WTC11 (cell line): ENCODE results near the gene HLA-DPB1. TPM values are rescaled to one million over a fixed set of nuclear protein-coding genes. Genes with fewer than 3 reads are reported as not detected.

ENCODE experiments used
- ATAC-seq: fragments of 200-7000 bp; cut with Tn5 transposase; 2 replicates; pipeline ENCODE4 v1.10.0; 2021; ENCODE audit warnings: mild to moderate bottlenecking, moderate library complexity
- CTCF ChIA-PET: fragments of 300-600 bp; sonication (Branson Sonifier 250); formaldehyde crosslinking; loops from one replicate; lab custom pipeline; 2021; ENCODE audit warnings: antibody characterized with exemption; lab: Charles Lee
- POLR2A ChIA-PET: fragments of 350-600 bp; sonication (Branson Sonifier 250); formaldehyde crosslinking; loops from one replicate; lab custom pipeline; 2021; ENCODE audit warnings: antibody characterized with exemption; lab: Charles Lee
- DNase-seq: peaks from one replicate; pipeline ENCODE4 v3.0.0; 2021; ENCODE audit warnings: low spot score
- H3K27ac Mint-ChIP-seq: 2 replicates; pipeline ENCODE4 v1.8.0; 2021; ENCODE audit warnings: mixed read lengths
- H3K27me3 Mint-ChIP-seq: 2 replicates; pipeline ENCODE4 v1.8.0; 2021; ENCODE audit warnings: low read depth, mild to moderate bottlenecking, moderate library complexity, mixed read lengths
- H3K36me3 Mint-ChIP-seq: 2 replicates; pipeline ENCODE4 v1.8.0; 2021; ENCODE audit warnings: mixed read lengths
- H3K4me1 Mint-ChIP-seq: 2 replicates; pipeline ENCODE4 v1.8.0; 2022; ENCODE audit warnings: mixed read lengths
- H3K4me3 Mint-ChIP-seq: 2 replicates; pipeline ENCODE4 v1.8.0; 2021; ENCODE audit warnings: mild to moderate bottlenecking, moderate library complexity, mixed read lengths
- H3K9me3 Mint-ChIP-seq: 2 replicates; pipeline ENCODE4 v1.8.0; 2021; ENCODE audit warnings: mixed read lengths
- AR ChIP-seq: fragments of 250-450 bp; sonication (Bioruptor Pico); IDR thresholded peaks from 2 replicates; pipeline ENCODE4 v1.9.0; 2021; ENCODE audit warnings: mild to moderate bottlenecking
- CREM ChIP-seq: sonication (generic); formaldehyde crosslinking; IDR thresholded peaks from 2 replicates; pipeline ENCODE4 v1.8.1; 2022; ENCODE audit warnings: mild to moderate bottlenecking, missing genetic modification reagents, moderate library complexity
- FOXK1 ChIP-seq: sonication (generic); formaldehyde crosslinking; IDR thresholded peaks from 2 replicates; pipeline ENCODE4 v1.8.0; 2022; ENCODE audit warnings: mild to moderate bottlenecking, moderate library complexity, missing genetic modification reagents
- FOXP1 ChIP-seq: sonication (generic); formaldehyde crosslinking; IDR thresholded peaks from 2 replicates; pipeline ENCODE4 v1.8.0; 2022; ENCODE audit warnings: missing genetic modification reagents, mild to moderate bottlenecking, moderate library complexity, borderline replicate concordance
- GABPB1 ChIP-seq: sonication (generic); formaldehyde crosslinking; IDR thresholded peaks from 2 replicates; pipeline ENCODE4 v1.8.1; 2023; ENCODE audit warnings: mild to moderate bottlenecking, missing genetic modification reagents
- IRF2 ChIP-seq: sonication (generic); formaldehyde crosslinking; IDR thresholded peaks from 2 replicates; pipeline ENCODE4 v1.8.0; 2022; ENCODE audit warnings: low read depth, missing genetic modification reagents, borderline replicate concordance
- NFE2L1 ChIP-seq: sonication (generic); formaldehyde crosslinking; IDR thresholded peaks from 2 replicates; pipeline ENCODE4 v1.8.1; 2023; ENCODE audit warnings: missing genetic modification reagents
- NFYB ChIP-seq: sonication (generic); formaldehyde crosslinking; conservative IDR thresholded peaks from 2 replicates; pipeline ENCODE4 v1.8.0; 2022; ENCODE audit warnings: low read depth, missing genetic modification reagents
- NR3C1 ChIP-seq: sonication (generic); formaldehyde crosslinking; conservative IDR thresholded peaks from 2 replicates; pipeline ENCODE4 v1.8.1; 2023; ENCODE audit warnings: low read depth, mild to moderate bottlenecking, missing genetic modification reagents
- OVOL2 ChIP-seq: fragments of 250-450 bp; sonication (Bioruptor Pico); IDR thresholded peaks from 2 replicates; pipeline ENCODE4 v1.9.0; 2021; ENCODE audit warnings: mild to moderate bottlenecking, borderline replicate concordance
- ZBTB21 ChIP-seq: sonication (generic); formaldehyde crosslinking; IDR thresholded peaks from 2 replicates; pipeline ENCODE4 v1.8.1; 2023; ENCODE audit warnings: mild to moderate bottlenecking, missing genetic modification reagents, borderline replicate concordance
- ZNF232 ChIP-seq: sonication (generic); formaldehyde crosslinking; IDR thresholded peaks from 2 replicates; pipeline ENCODE4 v1.8.0; 2022; ENCODE audit warnings: mild to moderate bottlenecking, missing genetic modification reagents
- ZNF263 ChIP-seq: sonication (generic); formaldehyde crosslinking; IDR thresholded peaks from 2 replicates; pipeline ENCODE4 v1.8.1; 2022; ENCODE audit warnings: low read depth, mild to moderate bottlenecking, moderate library complexity, missing genetic modification reagents
- ZNF423 ChIP-seq: fragments of 250-450 bp; sonication (Bioruptor Pico); IDR thresholded peaks from 2 replicates; pipeline ENCODE4 v2.1.2; 2022; ENCODE audit warnings: mild to moderate bottlenecking, moderate library complexity
- total RNA-seq: library from RNA; stranded (reverse); gene quantifications from 3 replicates; pipeline ENCODE4 v1.2.3, GENCODE V29; 2021
- TF ChIP-seq, protein P1 (sequence below): sonication (generic); formaldehyde crosslinking; IDR thresholded peaks from 2 replicates; pipeline ENCODE4 v1.8.1; 2022; ENCODE audit warnings: mild to moderate bottlenecking, moderate library complexity, missing genetic modification reagents
- TF ChIP-seq, protein P2 (sequence below): sonication (generic); formaldehyde crosslinking; IDR thresholded peaks from 2 replicates; pipeline ENCODE4 v1.8.1; 2023; ENCODE audit warnings: mild to moderate bottlenecking, missing genetic modification reagents

HLA-DPB1 gene
- total RNA-seq, 1 experiment from 2014 or later: 18.0 TPM

DNA sequence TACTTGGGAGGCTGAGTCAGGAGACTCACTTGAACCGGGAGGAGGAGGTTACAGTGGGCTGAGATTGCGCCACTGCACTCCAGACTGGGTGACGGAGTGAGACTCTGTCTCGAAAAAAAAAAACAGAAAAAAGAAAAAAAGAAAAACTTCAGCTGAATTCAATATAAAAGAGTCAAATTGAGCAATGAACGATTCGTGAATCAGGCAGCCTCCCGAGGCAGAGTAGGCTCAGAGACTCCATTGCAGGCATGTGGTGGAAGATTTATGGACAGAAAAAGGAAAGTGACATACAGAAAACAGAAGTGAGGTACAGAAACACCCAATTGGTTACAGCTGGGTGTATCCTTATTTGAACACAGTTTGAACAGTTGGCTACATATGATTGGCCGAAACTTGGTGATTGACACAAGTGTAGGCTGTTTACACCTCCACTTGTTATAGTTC is 56.3 kb downstream of the HLA-DPB1 start:
- no peak overlapping the region for H3K27ac Mint-ChIP-seq
- POLR2A ChIA-PET: no interaction called here
- TF ChIP-seq, protein P1, sequence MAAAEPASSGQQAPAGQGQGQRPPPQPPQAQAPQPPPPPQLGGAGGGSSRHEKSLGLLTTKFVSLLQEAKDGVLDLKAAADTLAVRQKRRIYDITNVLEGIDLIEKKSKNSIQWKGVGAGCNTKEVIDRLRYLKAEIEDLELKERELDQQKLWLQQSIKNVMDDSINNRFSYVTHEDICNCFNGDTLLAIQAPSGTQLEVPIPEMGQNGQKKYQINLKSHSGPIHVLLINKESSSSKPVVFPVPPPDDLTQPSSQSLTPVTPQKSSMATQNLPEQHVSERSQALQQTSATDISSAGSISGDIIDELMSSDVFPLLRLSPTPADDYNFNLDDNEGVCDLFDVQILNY (CRISPR knock-in tag): no peak
- TF ChIP-seq FOXK1 (no peak), FOXP1 (no peak), NFE2L1 (CRISPR knock-in tag) (no peak), ZBTB21 (CRISPR knock-in tag) (no peak), NFYB (CRISPR knock-in tag) (no peak), AR (CRISPR knock-in tag) (no peak), GABPB1 (CRISPR knock-in tag) (no peak)
- TF ChIP-seq, protein P2, sequence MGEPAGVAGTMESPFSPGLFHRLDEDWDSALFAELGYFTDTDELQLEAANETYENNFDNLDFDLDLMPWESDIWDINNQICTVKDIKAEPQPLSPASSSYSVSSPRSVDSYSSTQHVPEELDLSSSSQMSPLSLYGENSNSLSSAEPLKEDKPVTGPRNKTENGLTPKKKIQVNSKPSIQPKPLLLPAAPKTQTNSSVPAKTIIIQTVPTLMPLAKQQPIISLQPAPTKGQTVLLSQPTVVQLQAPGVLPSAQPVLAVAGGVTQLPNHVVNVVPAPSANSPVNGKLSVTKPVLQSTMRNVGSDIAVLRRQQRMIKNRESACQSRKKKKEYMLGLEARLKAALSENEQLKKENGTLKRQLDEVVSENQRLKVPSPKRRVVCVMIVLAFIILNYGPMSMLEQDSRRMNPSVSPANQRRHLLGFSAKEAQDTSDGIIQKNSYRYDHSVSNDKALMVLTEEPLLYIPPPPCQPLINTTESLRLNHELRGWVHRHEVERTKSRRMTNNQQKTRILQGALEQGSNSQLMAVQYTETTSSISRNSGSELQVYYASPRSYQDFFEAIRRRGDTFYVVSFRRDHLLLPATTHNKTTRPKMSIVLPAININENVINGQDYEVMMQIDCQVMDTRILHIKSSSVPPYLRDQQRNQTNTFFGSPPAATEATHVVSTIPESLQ (CRISPR knock-in tag): no peak
- peaks cover 2% of the 10 kb centered on the region; the same call in 1 of the 2 replicates for H3K4me1 Mint-ChIP-seq
- ATAC-seq: no peak
- H3K4me3 Mint-ChIP-seq: no peak overlapping the region
- no peaks in the 10 kb centered on the region for H3K9me3 Mint-ChIP-seq
- no peaks in the 10 kb centered on the region for H3K27me3 Mint-ChIP-seq
- CTCF ChIA-PET: no interaction called here
- no peak for DNase-seq
- H3K36me3 Mint-ChIP-seq: peaks cover 60% of the 10 kb centered on the region

DNA sequence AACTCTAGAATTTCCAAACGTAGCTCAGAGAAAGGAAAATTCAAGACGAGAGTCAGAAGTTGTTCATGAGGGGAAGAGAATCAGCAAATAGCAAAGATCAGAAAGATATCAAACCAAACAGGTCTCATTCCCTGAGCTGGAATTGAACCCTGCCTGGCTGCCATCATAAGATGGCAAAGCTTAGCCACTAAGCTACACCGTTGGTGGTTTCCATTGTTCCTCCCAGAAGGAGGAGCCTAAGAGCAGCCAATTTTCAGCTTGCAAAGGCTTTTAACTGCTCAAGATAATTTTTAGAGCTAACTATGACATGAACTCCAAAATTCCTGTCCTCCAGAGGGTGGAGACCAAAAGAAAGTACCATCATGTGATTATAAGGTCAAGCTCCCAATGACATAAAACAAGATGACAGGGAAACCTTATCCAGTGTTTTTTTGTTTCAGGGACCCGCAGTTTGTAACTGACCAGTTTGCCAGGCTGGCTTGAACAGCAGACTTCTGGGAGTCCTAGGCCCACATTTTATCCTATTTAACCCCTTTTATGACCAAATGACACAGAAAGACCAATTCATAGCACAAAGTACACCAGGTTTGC is 60.6 kb downstream of the HLA-DPB1 start:
- Mint-ChIP-seq H3K27me3 (no peaks in the 10 kb centered on the region), H3K36me3 (peaks cover 31% of the 10 kb centered on the region), H3K9me3 (no peaks in the 10 kb centered on the region), H3K27ac (peak overlapping the region; percentile 82; the same call in 1 of the 2 replicates), H3K4me3 (no peak overlapping the region), H3K4me1 (peaks cover 2% of the 10 kb centered on the region; the same call in 1 of the 2 replicates)
- DNase-seq (no peak), ATAC-seq (no peak)
- POLR2A ChIA-PET: interaction anchor here (0.6 kb wide), 1 partner anchor 200 kb away, joined by 6 read pairs; no protein-coding TSS in a partner anchor
- TF ChIP-seq CREM (no peak), ZNF263 (CRISPR knock-in tag) (no peak), IRF2 (CRISPR knock-in tag) (no peak), ZNF232 (CRISPR knock-in tag) (no peak), NR3C1 (CRISPR knock-in tag) (no peak), ZNF423 (no peak), OVOL2 (CRISPR knock-in tag) (no peak)
- CTCF ChIA-PET: interaction anchor here (0.8 to 3.4 kb wide), 9 partner anchors 11 to 112 kb away, joined by 3 to 45 read pairs (median 4); no protein-coding TSS in a partner anchor

Other genes with a start within 250 kb of the HLA-DPB1 start
- gene TAP2, start 237.3 kb upstream of the HLA-DPB1 start, total RNA-seq: 14.7 to 23.0 TPM (median 16.5 TPM) in 3 replicates
- gene PSMB8, start 231.9 kb upstream of the HLA-DPB1 start, total RNA-seq: 13.8 to 22.0 TPM (median 19.4 TPM) in 3 replicates
- 13.6 to 15.9 TPM (median 15.7 TPM) in 3 replicates for gene TAP1, start 222.3 kb upstream of the HLA-DPB1 start, total RNA-seq
- 1.8 to 4.3 TPM (median 4.0 TPM) in 3 replicates for gene PSMB9, start 221.8 kb upstream of the HLA-DPB1 start, total RNA-seq
- 1.1 to 2.7 TPM (median 2.3 TPM) in 3 replicates for gene HLA-DMB, start 135.0 kb upstream of the HLA-DPB1 start, total RNA-seq
- 6.0 to 9.3 TPM (median 6.6 TPM) in 3 replicates for gene HLA-DMA, start 122.9 kb upstream of the HLA-DPB1 start, total RNA-seq
- gene BRD2, start 107.4 kb upstream of the HLA-DPB1 start, total RNA-seq: 206 to 222 TPM (median 214 TPM) in 3 replicates
- 13.6 to 24.6 TPM (median 24.4 TPM) in 3 replicates for gene HLA-DOA, start 66.4 kb upstream of the HLA-DPB1 start, total RNA-seq
- 4.4 to 5.4 TPM (median 4.9 TPM) in 3 replicates for gene HLA-DPA1, start 2.3 kb upstream of the HLA-DPB1 start, total RNA-seq
- gene COL11A2, start 116.5 kb downstream of the HLA-DPB1 start, total RNA-seq: 3.0 to 4.4 TPM (median 3.7 TPM) in 3 replicates
- gene RXRB, start 124.7 kb downstream of the HLA-DPB1 start, total RNA-seq: 21.5 to 24.5 TPM (median 23.3 TPM) in 3 replicates
- gene SLC39A7, start 124.9 kb downstream of the HLA-DPB1 start, total RNA-seq: 131 to 163 TPM (median 134 TPM) in 3 replicates
- 7.3 to 8.1 TPM (median 7.7 TPM) in 3 replicates for gene HSD17B8, start 128.7 kb downstream of the HLA-DPB1 start, total RNA-seq
- 26.6 to 30.2 TPM (median 27.8 TPM) in 3 replicates for gene RING1, start 132.5 kb downstream of the HLA-DPB1 start, total RNA-seq
- gene VPS52, start 195.9 kb downstream of the HLA-DPB1 start, total RNA-seq: 43.0 to 46.8 TPM (median 43.1 TPM) in 3 replicates
- gene RPS18, start 196.1 kb downstream of the HLA-DPB1 start, total RNA-seq: 2,857 to 3,321 TPM (median 3,240 TPM) in 3 replicates
- 3.2 to 5.0 TPM (median 4.1 TPM) in 3 replicates for gene B3GALT4, start 201.1 kb downstream of the HLA-DPB1 start, total RNA-seq
- 72.0 to 94.5 TPM (median 72.4 TPM) in 3 replicates for gene WDR46, start 213.2 kb downstream of the HLA-DPB1 start, total RNA-seq
- 83.3 to 95.7 TPM (median 85.6 TPM) in 3 replicates for gene PFDN6, start 213.6 kb downstream of the HLA-DPB1 start, total RNA-seq
- 72.6 to 79.7 TPM (median 77.1 TPM) in 3 replicates for gene RGL2, start 223.0 kb downstream of the HLA-DPB1 start, total RNA-seq
- 43.5 to 50.2 TPM (median 49.3 TPM) in 3 replicates for gene TAPBP, start 238.1 kb downstream of the HLA-DPB1 start, total RNA-seq
- 11.6 to 14.7 TPM (median 13.7 TPM) in 3 replicates for gene ZBTB22, start 241.8 kb downstream of the HLA-DPB1 start, total RNA-seq
- 61.8 to 67.2 TPM (median 65.1 TPM) in 3 replicates for gene DAXX, start 247.0 kb downstream of the HLA-DPB1 start, total RNA-seq